Frontal cortex (tissue), 4 donors: ENCODE results near the gene KHDRBS2. TPM values are rescaled to one million over a fixed set of nuclear protein-coding genes. Genes with fewer than 3 reads are reported as not detected.

Experiments used
- DNase-seq, 2 donors: peaks; one replicate each; pipeline ENCODE4 v3.0.0; 2012; ENCODE audit warnings: low spot score in 2 of 2
- FAIRE-seq: peaks from 2 replicates; lab custom pipeline; 2012; peaks lifted over from hg19 to GRCh38; lab: Jason Lieb, UNC
- total RNA-seq: library from RNA; depleted of rRNA; stranded (reverse); fragments of >200 nt; gene quantifications from one replicate; pipeline ENCODE4 v1.2.3, GENCODE V29; 2014
- donor health status: control.
- donor health status: control.
- donor health status: control.

Gene KHDRBS2
- total RNA-seq, 1 donor from 2014 or later: 62.4 TPM

DNA sequence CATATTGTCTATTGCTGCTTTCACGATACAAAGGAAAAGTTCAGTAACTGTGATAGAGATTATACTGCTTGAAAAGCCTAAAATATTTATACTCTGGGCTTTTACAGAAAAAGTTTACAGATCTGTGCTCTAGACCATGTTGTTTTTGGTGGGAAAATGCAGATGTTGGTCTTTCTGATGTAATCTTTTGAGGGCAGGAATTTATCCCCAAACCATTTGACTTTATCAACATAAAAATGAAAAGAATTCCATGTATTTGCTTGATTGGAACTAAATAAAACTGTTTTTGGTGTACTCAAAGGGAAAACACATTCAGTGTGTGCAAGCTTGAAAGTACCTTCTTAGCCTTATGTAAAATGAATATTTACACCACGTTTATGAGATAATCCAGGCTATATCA is 603.5 kb downstream of the KHDRBS2 start:
- FAIRE-seq: no peak
- no peak for DNase-seq

DNA sequence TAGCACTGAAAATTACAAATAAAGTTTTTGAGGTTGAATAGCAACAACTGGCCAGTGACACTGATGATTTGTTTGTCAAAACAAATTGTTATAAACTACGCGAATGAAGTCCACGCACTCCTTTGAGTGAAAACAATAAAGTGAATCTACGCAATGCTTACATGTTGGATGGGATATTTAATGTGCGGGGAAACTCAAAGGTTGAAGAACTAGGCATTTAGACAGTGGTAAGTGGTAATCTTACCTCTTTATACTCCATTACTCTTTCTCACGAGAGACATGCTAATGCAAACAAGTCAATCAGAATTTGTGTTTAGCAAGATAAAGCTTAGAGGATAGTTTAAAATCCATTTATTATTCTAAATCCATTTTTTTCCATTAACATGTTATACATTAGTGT is 606.4 kb downstream of the KHDRBS2 start:
- DNase-seq (no peak), FAIRE-seq (no peak)

DNA sequence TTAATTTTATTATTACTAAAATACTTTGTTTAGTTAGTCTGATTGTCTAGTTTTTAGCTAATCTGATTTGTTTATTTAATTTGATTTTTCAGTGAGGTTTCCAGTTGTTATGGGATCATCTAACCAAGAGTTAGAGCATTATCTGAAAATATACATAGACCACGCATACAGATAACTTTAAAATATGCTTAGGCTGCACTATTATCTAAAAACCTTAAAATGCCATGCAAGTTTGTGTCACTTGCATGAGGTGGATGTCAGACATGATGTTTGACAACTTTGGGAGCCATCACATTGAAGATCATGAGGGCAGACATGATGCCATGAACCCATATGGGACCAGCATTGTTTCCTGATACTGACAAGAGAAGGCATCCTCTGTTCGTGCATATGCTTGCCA is 610.3 kb downstream of the KHDRBS2 start:
- DNase-seq (no peak), FAIRE-seq (no peak)

DNA sequence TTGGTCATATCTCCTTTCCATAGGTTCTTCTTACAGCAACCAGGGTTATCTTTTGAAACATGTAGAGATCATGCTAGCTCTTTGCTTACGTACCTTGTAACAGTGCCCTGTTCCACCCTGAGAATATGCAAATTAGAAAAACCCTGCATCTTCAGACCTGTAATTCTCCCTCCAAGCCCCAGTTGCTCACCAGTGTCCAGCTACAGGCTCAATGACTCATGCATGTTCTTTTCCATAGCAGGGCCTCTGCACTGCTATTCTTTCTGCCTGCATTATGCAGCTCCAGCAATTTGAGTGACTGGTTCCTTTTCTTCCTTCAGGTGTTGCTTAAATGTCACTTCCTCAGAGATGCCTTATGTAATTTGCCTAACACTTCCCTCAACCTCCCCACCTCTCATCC is 636.2 kb downstream of the KHDRBS2 start:
- FAIRE-seq: no peak
- no peak for DNase-seq

DNA sequence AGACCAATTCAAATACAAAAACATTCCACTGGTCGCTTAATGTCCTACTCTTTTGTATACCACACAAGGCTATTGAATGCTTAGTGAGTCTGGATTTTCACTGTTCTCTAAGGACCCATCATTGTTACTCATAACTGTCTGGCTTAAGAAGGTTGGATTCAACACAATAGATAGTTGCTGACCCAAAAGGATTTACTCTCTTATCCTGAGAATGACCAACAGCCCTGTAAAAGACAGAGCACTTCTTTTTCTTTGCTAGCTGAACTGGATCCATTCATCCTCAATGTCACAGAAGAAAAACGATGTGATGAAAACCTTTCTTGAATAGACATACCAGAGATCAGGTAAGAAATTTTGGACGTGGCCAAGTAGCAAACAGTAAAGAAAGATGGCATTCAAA is 645.6 kb downstream of the KHDRBS2 start:
- DNase-seq: no peak
- no peak for FAIRE-seq
